ENCODE measurements around the gene ZNF124.

ZNF124 gene

DNA sequence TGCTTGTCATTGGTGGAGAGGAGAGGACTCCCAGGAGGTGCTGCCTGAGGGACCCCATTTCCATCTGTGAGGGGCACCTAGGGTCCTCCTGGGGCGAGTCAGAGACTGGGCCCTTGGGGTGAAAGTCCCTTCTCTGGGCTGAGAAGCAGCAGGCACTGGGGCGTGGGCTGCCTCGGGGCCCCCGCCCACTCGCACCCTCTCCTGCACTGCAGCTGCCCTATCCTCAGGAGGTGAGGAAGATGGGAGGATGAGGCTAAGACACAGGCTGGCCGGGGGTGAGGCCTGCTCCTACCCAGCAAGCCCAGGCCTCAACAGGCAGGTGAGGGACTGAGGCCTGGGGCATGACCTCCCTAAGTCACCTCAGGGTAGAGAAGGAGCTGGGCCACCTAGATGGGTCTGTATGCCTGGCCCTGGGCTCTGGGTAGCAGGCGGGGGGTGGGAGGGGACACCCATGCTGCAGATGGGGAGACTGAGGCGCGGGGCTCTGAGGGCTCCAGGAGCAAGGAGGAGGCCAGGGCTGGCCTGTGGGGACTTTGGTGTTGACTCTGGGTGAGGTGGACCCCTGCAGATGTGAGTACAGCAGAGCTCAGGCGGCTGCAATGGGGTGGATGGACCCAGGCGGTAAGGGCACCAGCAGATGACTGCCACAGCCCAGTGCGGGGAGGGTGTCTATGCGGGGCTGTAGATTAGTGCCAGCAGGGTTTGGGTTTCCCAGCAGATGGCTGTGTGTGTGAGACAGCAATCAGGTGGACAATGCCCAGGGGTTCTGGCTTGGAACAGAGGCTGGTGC is 57.3 kb downstream of the ZNF124 start:
- H3K4me1 ChIP-seq: 0 out of 2 replicates have a peak, but pooled peaks cover 5% of the 10 kb centered on the region
- H3K36me3 ChIP-seq: no peaks in the 10 kb centered on the region
- H3K27ac ChIP-seq: no peak overlapping the region
- no peak overlapping the region for H3K4me3 ChIP-seq
- no peak for TF ChIP-seq Cebpa-rat (IDR thresholded peaks at IDR 0.05)
- peaks cover 42% of the 10 kb centered on the region for H3K9me3 ChIP-seq
- no peak overlapping the region for H3K4me2 ChIP-seq
- peaks cover 55% of the 10 kb centered on the region for H3K27me3 ChIP-seq
- H3K9ac ChIP-seq: no peak overlapping the region
- H4K20me1 ChIP-seq: peaks cover 16% of the 10 kb centered on the region; the same call in 1 of the 2 replicates

DNA sequence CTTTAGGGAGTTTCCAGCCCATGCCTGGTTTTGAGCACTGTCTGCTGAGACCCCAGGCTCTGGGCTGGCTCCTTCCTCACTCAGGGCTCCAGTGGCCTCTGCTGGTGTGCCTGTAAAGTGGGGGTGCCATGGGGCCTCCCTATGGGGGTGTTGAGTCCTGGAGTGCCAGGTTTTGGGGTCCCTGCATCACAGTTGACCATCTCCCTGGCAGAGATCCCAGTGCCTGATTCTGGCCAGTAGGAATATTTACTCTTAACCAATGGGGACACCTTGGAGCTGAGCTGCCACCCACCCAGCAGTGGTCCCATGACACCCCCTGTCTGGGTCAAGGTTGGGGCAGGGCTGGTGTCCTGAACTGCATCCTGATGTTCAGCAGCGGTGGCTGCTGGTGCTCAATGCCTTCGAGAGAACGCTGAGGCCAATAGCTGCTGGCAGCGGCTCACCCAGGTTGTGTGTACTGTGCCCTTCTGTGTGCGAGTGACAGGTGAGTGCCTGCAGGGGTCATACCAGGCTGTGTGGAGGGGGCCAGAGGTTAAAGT is 58.0 kb downstream of the ZNF124 start:
- H3K4me2 ChIP-seq: no peak overlapping the region

DNA sequence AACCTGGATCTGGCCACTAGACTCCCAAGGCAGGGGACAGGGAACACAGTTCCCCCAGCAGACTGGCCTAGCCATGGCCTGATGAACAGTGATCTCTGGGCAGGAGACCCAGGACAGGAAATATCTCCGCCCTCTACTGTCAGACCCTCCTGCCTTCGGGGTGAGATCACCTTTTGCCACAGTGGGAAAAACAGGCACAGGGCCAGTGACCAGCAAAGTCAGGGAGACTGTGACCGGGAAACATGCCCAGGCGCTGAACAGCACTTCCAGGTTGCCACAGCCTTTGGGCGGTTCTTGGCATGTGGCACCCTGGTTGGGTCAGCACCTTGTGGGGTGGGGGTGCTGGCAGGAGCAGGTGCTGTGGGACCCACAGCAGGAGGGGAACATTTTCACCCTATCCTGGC is 58.7 kb downstream of the ZNF124 start:
- 0 out of 2 replicates have a peak, but pooled peaks cover 5% of the 10 kb centered on the region for H3K4me1 ChIP-seq
- peaks cover 16% of the 10 kb centered on the region; the same call in 1 of the 2 replicates for H4K20me1 ChIP-seq
- no peak for TF ChIP-seq Cebpa-rat (IDR thresholded peaks at IDR 0.05)
- H3K4me3 ChIP-seq: no peak overlapping the region
- no peaks in the 10 kb centered on the region for H3K36me3 ChIP-seq
- peaks cover 56% of the 10 kb centered on the region for H3K9me3 ChIP-seq
- no peak overlapping the region for H3K4me2 ChIP-seq
- no peak overlapping the region for H3K9ac ChIP-seq
- peaks cover 70% of the 10 kb centered on the region for H3K27me3 ChIP-seq
- H3K27ac ChIP-seq: no peak overlapping the region

More for the DNA sequence above, 58.0 kb downstream of the ZNF124 start:
- no peak overlapping the region for H3K27ac ChIP-seq
- H3K27me3 ChIP-seq: peaks cover 63% of the 10 kb centered on the region
- peaks cover 49% of the 10 kb centered on the region for H3K9me3 ChIP-seq
- peaks cover 16% of the 10 kb centered on the region; the same call in 1 of the 2 replicates for H4K20me1 ChIP-seq
- H3K4me3 ChIP-seq: no peak overlapping the region
- H3K4me1 ChIP-seq: 0 out of 2 replicates have a peak, but pooled peaks cover 5% of the 10 kb centered on the region
- H3K9ac ChIP-seq: no peak overlapping the region
- no peaks in the 10 kb centered on the region for H3K36me3 ChIP-seq
- no peak for TF ChIP-seq Cebpa-rat (IDR thresholded peaks at IDR 0.05)

DNA sequence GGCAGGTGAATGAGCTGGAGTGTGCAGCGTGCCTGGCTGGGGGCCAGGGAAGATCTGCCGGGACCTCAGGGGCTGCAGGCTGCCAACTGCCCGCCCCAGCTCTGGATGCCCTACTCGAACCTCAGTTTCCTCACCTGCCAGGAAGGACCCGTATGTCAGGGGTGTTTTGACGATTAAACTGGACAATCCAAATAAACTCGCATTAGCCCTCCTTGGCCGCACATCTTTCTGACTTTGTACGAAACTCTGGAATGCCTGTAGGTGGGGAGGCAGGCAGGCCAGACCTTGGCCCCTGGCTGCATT is 59.4 kb downstream of the ZNF124 start:
- H3K36me3 ChIP-seq: no peaks in the 10 kb centered on the region
- TF ChIP-seq Cebpa-rat (IDR thresholded peaks at IDR 0.05): no peak
- H3K4me3 ChIP-seq: peak overlapping the region; percentile 58; the same call in 1 of the 2 replicates
- peaks cover 16% of the 10 kb centered on the region; the same call in 1 of the 2 replicates for H4K20me1 ChIP-seq
- no peak overlapping the region for H3K27ac ChIP-seq
- no peak overlapping the region for H3K9ac ChIP-seq
- peaks cover 73% of the 10 kb centered on the region for H3K27me3 ChIP-seq
- H3K4me1 ChIP-seq: 0 out of 2 replicates have a peak, but pooled peaks cover 5% of the 10 kb centered on the region
- H3K9me3 ChIP-seq: peaks cover 56% of the 10 kb centered on the region
- no peak overlapping the region; the same call in 1 of the 2 replicates for H3K4me2 ChIP-seq

DNA sequence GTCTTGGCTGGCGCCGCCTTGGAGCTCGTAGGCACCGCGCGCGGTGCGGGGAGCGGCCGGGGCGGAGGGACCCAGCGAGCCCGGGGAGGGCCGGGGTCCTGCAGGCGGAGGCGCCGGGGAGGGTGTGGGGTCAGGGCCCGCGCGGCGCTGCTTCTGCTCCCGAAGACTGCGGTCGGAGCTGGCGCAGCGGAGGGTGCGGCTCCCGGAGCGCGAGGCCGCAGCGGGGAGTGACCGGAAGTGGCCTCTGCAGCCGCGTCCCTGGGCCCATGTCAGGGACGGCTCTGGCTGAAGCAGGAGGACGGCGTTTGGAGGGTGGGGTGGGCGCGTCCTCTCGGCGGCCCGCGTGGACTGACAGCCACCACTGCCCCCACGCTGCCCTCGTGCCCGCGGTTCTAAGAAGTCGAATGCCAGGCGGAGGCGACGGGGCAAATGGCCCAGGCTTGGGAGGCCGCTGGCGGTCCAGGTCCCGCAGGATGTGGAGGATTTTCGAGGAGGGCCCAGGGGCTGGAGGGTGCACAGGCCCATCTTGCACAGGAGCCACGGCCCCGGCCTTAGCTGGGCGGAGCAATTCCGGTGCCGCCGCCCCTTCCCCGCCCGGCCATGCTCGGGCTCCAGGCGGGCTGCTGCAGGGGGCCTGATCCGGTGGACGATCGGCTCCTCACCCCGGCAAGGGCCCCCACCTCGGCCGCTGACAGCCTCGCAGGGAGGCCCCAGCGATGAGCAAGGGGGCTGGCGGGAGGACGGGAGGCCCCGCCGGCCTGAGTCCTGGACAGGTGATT is 59.9 kb downstream of the ZNF124 start:
- Histone ChIP-seq H3K27me3 (peaks cover 73% of the 10 kb centered on the region), H3K4me1 (0 out of 2 replicates have a peak, but pooled peaks cover 5% of the 10 kb centered on the region), H3K9ac (no peak overlapping the region), H3K4me3 (peak overlapping the region; percentile 58), H3K4me2 (peak overlapping the region; percentile 61), H3K27ac (no peak overlapping the region), H4K20me1 (peaks cover 16% of the 10 kb centered on the region; the same call in 1 of the 2 replicates), H3K36me3 (no peaks in the 10 kb centered on the region), H3K9me3 (peaks cover 61% of the 10 kb centered on the region)
- no peak for TF ChIP-seq Cebpa-rat (IDR thresholded peaks at IDR 0.05)

DNA sequence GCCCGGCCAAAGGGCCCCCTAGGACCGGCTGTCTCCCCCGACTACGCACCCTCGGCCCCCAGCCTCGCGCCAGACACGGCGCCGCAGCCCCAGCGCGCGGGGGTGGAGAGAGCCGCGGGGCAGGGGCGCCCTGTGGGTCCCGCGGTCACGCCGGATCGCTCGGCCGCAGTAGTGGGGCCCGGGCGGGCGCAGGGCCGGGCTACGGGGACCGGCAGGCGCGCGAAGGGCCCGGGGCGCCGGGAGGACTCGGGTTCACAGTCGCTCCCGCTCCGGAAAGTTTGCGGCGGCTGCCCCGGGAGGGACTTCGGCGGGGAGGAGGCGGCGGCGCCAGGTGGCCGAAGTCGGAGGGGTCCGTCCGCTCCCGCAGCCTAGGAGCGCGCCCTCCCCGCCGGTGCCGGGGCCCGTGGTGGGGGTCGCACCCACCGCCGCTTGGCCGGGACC is 60.5 kb downstream of the ZNF124 start:
- Histone ChIP-seq H3K4me3 (peak overlapping the region; percentile 58), H3K9ac (no peak overlapping the region), H3K9me3 (peaks cover 67% of the 10 kb centered on the region), H3K36me3 (no peaks in the 10 kb centered on the region), H3K27ac (no peak overlapping the region), H3K4me2 (peak overlapping the region; percentile 61), H4K20me1 (peaks cover 16% of the 10 kb centered on the region; the same call in 1 of the 2 replicates), H3K4me1 (0 out of 2 replicates have a peak, but pooled peaks cover 5% of the 10 kb centered on the region), H3K27me3 (peaks cover 73% of the 10 kb centered on the region)
- TF ChIP-seq Cebpa-rat (IDR thresholded peaks at IDR 0.05): no peak

DNA sequence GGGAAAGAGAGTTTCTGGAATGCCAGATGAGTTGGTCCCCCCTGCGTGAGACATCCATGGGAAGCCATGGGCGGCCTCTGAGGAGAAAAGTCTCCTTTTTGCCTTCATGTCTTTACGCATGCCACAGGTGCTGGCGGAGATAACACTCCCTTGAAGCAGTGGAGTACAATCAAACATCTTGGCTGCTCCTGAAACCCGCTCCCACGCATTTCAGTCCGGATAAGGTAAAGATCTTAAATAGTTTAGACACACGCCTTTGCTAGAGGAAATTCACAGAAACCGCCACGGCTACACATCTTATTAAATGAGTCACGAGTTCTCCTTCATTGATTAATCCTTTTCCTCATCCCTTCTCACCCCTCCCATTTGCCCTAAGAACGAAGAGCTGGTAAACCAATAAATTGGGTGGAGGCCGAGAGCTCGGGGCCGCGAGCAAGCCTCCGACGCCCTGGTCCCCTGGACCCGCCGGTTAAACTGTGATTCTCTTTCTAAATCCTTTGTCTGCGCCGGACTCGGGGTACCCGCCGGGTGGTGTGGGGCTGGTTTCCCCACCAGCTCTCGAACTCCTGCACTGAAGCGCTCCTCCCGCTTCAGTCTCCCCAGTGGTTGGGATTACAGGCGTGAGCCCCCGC is 61.1 kb downstream of the ZNF124 start:
- H4K20me1 ChIP-seq: peaks cover 16% of the 10 kb centered on the region; the same call in 1 of the 2 replicates
- H3K4me1 ChIP-seq: 0 out of 2 replicates have a peak, but pooled peaks cover 5% of the 10 kb centered on the region
- peaks cover 73% of the 10 kb centered on the region for H3K27me3 ChIP-seq
- no peaks in the 10 kb centered on the region for H3K36me3 ChIP-seq
- no peak overlapping the region for H3K9ac ChIP-seq
- no peak for TF ChIP-seq Cebpa-rat (IDR thresholded peaks at IDR 0.05)
- no peak overlapping the region for H3K27ac ChIP-seq
- H3K4me2 ChIP-seq: peak overlapping the region; percentile 61
- peak overlapping the region; percentile 58 for H3K4me3 ChIP-seq
- H3K9me3 ChIP-seq: peaks cover 72% of the 10 kb centered on the region

DNA sequence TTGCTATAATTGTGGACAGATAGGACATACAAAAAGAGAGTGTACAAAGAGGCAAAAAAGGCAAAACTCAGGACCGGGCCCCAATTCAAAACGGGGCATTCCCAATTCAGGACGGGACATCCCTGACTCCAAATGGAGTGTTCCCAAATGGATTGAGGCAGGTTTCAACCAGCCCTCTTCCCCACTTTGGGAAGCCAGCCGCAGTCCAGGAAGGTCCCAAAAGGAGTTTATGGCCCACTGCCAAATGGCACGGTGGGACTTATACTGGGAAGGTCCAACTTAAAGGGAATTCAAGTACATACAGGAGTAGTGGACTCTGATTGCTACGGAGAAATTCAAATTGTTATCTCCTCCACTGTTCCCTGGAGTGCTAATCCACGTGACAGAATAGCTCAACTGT is 64.1 kb downstream of the ZNF124 start:
- peaks cover 4% of the 10 kb centered on the region for H3K36me3 ChIP-seq
- peaks cover 18% of the 10 kb centered on the region for H3K4me1 ChIP-seq
- peaks cover 16% of the 10 kb centered on the region; the same call in 1 of the 2 replicates for H4K20me1 ChIP-seq
- TF ChIP-seq Cebpa-rat (IDR thresholded peaks at IDR 0.05): no peak
- peaks cover 82% of the 10 kb centered on the region for H3K9me3 ChIP-seq
- no peak overlapping the region for H3K9ac ChIP-seq
- H3K4me2 ChIP-seq: no peak overlapping the region
- H3K4me3 ChIP-seq: no peak overlapping the region
- H3K27me3 ChIP-seq: peaks cover 49% of the 10 kb centered on the region
- H3K27ac ChIP-seq: no peak overlapping the region

DNA sequence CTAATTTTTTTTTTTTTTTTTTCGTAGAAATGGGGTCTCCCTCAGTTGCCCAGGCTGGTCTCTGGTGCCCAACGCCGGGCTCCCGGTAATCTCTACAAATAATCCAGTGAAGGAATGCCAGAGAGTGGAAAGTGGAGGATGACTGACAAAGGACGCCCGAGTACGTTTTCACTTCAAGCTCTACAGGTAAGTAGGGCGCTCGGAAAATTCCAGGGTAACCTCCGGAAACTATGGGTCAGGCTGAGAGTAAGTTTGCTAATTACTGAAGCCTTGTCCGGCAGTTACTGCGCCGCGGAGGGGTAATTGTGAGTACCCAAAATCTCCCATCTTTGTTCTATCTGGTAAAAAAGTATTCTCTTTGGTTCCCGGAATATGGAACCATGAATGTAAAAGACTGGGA is 65.9 kb downstream of the ZNF124 start:
- H3K36me3 ChIP-seq: peaks cover 21% of the 10 kb centered on the region
- H3K4me1 ChIP-seq: peaks cover 16% of the 10 kb centered on the region
- peaks cover 32% of the 10 kb centered on the region for H3K27me3 ChIP-seq
- H3K4me3 ChIP-seq: no peak overlapping the region
- 0 out of 2 replicates have a peak, but pooled peaks cover under 1% of the 10 kb centered on the region for H4K20me1 ChIP-seq
- no peak overlapping the region for H3K27ac ChIP-seq
- H3K9me3 ChIP-seq: peaks cover 82% of the 10 kb centered on the region
- no peak for TF ChIP-seq Cebpa-rat (IDR thresholded peaks at IDR 0.05)
- no peak overlapping the region for H3K9ac ChIP-seq
- no peak overlapping the region for H3K4me2 ChIP-seq

All from BLaER1 (cell line).